ENCODE data around the gene C8B. TPM values are rescaled to one million over a fixed set of nuclear protein-coding genes. Genes with fewer than 3 reads are reported as not detected.

The C8B gene
- total RNA-seq, 4 donors from 2014 or later = not detected

DNA sequence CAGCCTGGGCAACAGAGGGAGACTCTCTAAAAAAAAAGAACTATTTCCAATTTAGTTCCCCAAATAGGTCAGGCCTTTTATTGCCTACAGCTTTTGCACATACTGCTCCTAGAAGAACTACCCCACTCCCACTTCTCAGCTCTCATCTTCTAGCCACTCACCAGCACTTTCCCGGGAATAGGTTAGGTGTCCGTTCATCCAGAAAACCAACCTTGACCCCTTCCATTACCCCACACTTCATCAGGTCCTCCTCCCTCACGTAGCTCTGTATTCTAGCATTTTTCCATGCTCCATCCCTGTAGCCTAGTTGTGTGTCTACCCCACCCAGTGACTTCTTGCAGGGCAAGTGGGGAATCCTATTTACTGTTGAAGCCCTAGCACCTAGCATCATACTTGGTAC, 42.6 kb downstream of the C8B start:
- TF ChIP-seq CTCF (IDR thresholded peaks at IDR 0.05; ENCODE audit: low read depth) = no peak

GRCh38 chr1:56922507-56922906, 43.3 kb downstream of the C8B start:
- no peak for TF ChIP-seq CTCF (IDR thresholded peaks at IDR 0.05; ENCODE audit: low read depth)

GRCh38 chr1:56922070-56922469, 43.7 kb downstream of the C8B start:
- TF ChIP-seq CTCF (IDR thresholded peaks at IDR 0.05; ENCODE audit: low read depth) = no peak

- no peak for TF ChIP-seq CTCF (IDR thresholded peaks at IDR 0.05; ENCODE audit: low read depth)
These were observed 44.3 kb downstream of the C8B start for GRCh38 chr1:56921479-56921878.

DNA sequence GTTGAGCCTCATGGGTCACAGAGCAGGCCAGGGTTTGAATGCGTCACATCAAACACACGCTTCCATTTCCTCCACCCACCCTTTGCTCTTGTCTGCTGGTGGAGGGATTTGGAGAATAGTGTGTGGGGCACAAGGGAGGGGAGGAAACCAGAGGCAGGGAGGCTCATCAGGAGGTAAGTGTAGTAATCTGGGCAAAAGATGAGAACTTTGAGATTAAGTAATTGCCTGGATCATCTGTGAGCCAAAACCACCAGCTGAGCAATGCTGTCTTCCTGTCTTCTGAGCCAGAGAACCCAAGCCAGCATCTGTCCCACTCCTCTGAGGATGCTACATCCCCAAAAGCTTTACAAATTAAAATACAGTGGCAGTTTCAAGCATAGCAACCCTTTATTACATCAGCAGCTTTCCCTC, 45.2 kb downstream of the C8B start:
- no peak for TF ChIP-seq CTCF (IDR thresholded peaks at IDR 0.05; ENCODE audit: low read depth)

DNA sequence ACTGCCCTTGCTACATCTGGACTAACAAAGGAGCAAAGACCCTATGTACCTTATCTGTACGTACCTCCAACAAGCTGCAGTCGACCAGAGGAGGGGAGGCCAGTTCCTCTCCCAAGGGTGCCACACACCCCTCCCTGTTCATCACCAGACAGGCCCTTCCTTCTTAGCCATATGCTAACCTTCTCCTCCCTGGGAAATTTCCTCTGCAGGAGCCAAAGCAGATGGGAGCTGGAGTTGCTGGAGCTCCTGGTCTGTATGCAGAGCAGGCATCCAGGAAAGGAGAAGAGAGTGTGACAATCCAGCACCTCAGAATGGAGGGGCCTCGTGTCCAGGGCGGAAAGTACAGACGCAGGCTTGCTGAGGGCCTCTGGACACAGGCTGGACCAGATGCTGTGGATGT, 48.5 kb downstream of the C8B start:
- TF ChIP-seq CTCF (IDR thresholded peaks at IDR 0.05; ENCODE audit: low read depth) = no peak

DNA sequence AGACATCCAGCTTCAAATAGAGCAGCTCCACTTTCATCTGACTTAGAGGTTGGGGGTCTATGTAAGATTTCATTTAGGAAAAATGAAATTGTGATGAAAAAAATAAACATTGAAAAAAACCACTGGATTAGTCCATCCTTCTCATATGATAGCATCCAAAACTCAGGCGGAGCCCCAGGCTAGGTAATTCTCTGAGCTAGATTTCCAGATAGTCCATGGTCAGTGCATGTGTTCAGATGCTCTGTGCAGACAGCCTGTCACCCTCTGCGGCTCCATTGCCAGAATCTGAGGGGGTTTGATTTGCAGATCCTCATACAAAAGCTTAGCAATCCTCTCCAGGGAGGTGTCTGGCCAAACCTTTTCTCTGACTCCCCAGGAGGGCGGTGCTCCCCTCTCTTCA, 49.2 kb downstream of the C8B start:
- no peak for TF ChIP-seq CTCF (IDR thresholded peaks at IDR 0.05; ENCODE audit: low read depth)

All from subcutaneous adipose tissue (tissue), 4 donors.